WTC11 (cell line): ENCODE results near the gene CDC45. TPM values are rescaled to one million over a fixed set of nuclear protein-coding genes. Genes with fewer than 3 reads are reported as not detected.

Source experiments
- ATAC-seq: fragments of 200-7000 bp; cut with Tn5 transposase; 2 replicates; pipeline ENCODE4 v1.10.0; 2021; ENCODE audit warnings: mild to moderate bottlenecking, moderate library complexity
- CTCF ChIA-PET: fragments of 300-600 bp; sonication (Branson Sonifier 250); formaldehyde crosslinking; loops from one replicate; lab custom pipeline; 2021; ENCODE audit warnings: antibody characterized with exemption; lab: Charles Lee
- POLR2A ChIA-PET: fragments of 350-600 bp; sonication (Branson Sonifier 250); formaldehyde crosslinking; loops from one replicate; lab custom pipeline; 2021; ENCODE audit warnings: antibody characterized with exemption; lab: Charles Lee
- DNase-seq: peaks from one replicate; pipeline ENCODE4 v3.0.0; 2021; ENCODE audit warnings: low spot score
- H3K27ac Mint-ChIP-seq: 2 replicates; pipeline ENCODE4 v1.8.0; 2021; ENCODE audit warnings: mixed read lengths
- H3K27me3 Mint-ChIP-seq: 2 replicates; pipeline ENCODE4 v1.8.0; 2021; ENCODE audit warnings: low read depth, mild to moderate bottlenecking, moderate library complexity, mixed read lengths
- H3K36me3 Mint-ChIP-seq: 2 replicates; pipeline ENCODE4 v1.8.0; 2021; ENCODE audit warnings: mixed read lengths
- H3K4me1 Mint-ChIP-seq: 2 replicates; pipeline ENCODE4 v1.8.0; 2022; ENCODE audit warnings: mixed read lengths
- H3K4me3 Mint-ChIP-seq: 2 replicates; pipeline ENCODE4 v1.8.0; 2021; ENCODE audit warnings: mild to moderate bottlenecking, moderate library complexity, mixed read lengths
- H3K9me3 Mint-ChIP-seq: 2 replicates; pipeline ENCODE4 v1.8.0; 2021; ENCODE audit warnings: mixed read lengths
- CREB1 ChIP-seq: sonication (generic); formaldehyde crosslinking; IDR thresholded peaks from 2 replicates; pipeline ENCODE4 v1.8.0; 2023; ENCODE audit warnings: mild to moderate bottlenecking, missing genetic modification reagents
- ELF4 ChIP-seq: sonication (generic); formaldehyde crosslinking; IDR thresholded peaks from 2 replicates; pipeline ENCODE4 v1.8.1; 2022; ENCODE audit warnings: low read depth, mild to moderate bottlenecking, moderate library complexity, missing genetic modification reagents
- GRHL2 ChIP-seq: fragments of 250-450 bp; sonication (Bioruptor Pico); IDR thresholded peaks from 2 replicates; pipeline ENCODE4 v1.8.0; 2022; ENCODE audit warnings: mild to moderate bottlenecking, moderate library complexity; ENCODE audit not compliant: insufficient replicate concordance, severe bottlenecking
- GTF2I ChIP-seq: fragments of 250-450 bp; sonication (Bioruptor Pico); conservative IDR thresholded peaks from 2 replicates; pipeline ENCODE4 v1.4.0; 2021; ENCODE audit warnings: mild to moderate bottlenecking
- JAZF1 ChIP-seq: fragments of 250-450 bp; sonication (Bioruptor Pico); IDR thresholded peaks from 2 replicates; pipeline ENCODE4 v1.9.0; 2021; ENCODE audit warnings: moderate library complexity, mild to moderate bottlenecking, inconsistent platforms
- NFE2L1 ChIP-seq: sonication (generic); formaldehyde crosslinking; IDR thresholded peaks from 2 replicates; pipeline ENCODE4 v1.8.1; 2023; ENCODE audit warnings: missing genetic modification reagents
- NFYB ChIP-seq: sonication (generic); formaldehyde crosslinking; conservative IDR thresholded peaks from 2 replicates; pipeline ENCODE4 v1.8.0; 2022; ENCODE audit warnings: low read depth, missing genetic modification reagents
- NR1H2 ChIP-seq: sonication (generic); formaldehyde crosslinking; IDR thresholded peaks from 2 replicates; pipeline ENCODE4 v1.9.0; 2021; ENCODE audit warnings: mild to moderate bottlenecking, moderate library complexity, missing genetic modification reagents
- NR3C1 ChIP-seq: sonication (generic); formaldehyde crosslinking; conservative IDR thresholded peaks from 2 replicates; pipeline ENCODE4 v1.8.1; 2023; ENCODE audit warnings: low read depth, mild to moderate bottlenecking, missing genetic modification reagents
- RELA ChIP-seq: sonication (generic); formaldehyde crosslinking; IDR thresholded peaks from 2 replicates; pipeline ENCODE4 v1.8.1; 2022; ENCODE audit warnings: missing genetic modification reagents, mild to moderate bottlenecking, borderline replicate concordance
- SMAD4 ChIP-seq: sonication (generic); formaldehyde crosslinking; IDR thresholded peaks from 2 replicates; pipeline ENCODE4 v1.8.0; 2022; ENCODE audit warnings: mild to moderate bottlenecking, missing genetic modification reagents
- TCF7 ChIP-seq: sonication (generic); formaldehyde crosslinking; IDR thresholded peaks from 2 replicates; pipeline ENCODE4 v1.8.0; 2022; ENCODE audit warnings: mild to moderate bottlenecking, low read depth, missing genetic modification reagents, moderate library complexity
- TEAD4 ChIP-seq: sonication (generic); formaldehyde crosslinking; IDR thresholded peaks from 2 replicates; pipeline ENCODE4 v1.8.0; 2022; ENCODE audit warnings: mild to moderate bottlenecking, missing genetic modification reagents
- ZNF263 ChIP-seq: sonication (generic); formaldehyde crosslinking; IDR thresholded peaks from 2 replicates; pipeline ENCODE4 v1.8.1; 2022; ENCODE audit warnings: low read depth, mild to moderate bottlenecking, moderate library complexity, missing genetic modification reagents
- ZNF416 ChIP-seq: fragments of 250-450 bp; sonication (Bioruptor Pico); IDR thresholded peaks from 2 replicates; pipeline ENCODE4 v1.9.0; 2021; ENCODE audit warnings: mild to moderate bottlenecking, inconsistent platforms
- ZNF532 ChIP-seq: fragments of 250-450 bp; sonication (Bioruptor Pico); IDR thresholded peaks from 2 replicates; pipeline ENCODE4 v1.9.0; 2021; ENCODE audit warnings: mild to moderate bottlenecking, borderline replicate concordance
- total RNA-seq: library from RNA; stranded (reverse); gene quantifications from 3 replicates; pipeline ENCODE4 v1.2.3, GENCODE V29; 2021
- TF ChIP-seq, protein P1 (sequence below): fragments of 250-450 bp; sonication (Bioruptor Pico); IDR thresholded peaks from 2 replicates; pipeline ENCODE4 v2.1.2; 2022; ENCODE audit warnings: mild to moderate bottlenecking, moderate library complexity
- TF ChIP-seq, protein P2 (sequence below): sonication (generic); formaldehyde crosslinking; IDR thresholded peaks from 2 replicates; pipeline ENCODE4 v1.8.0; 2022; ENCODE audit warnings: missing genetic modification reagents

Gene CDC45
- total RNA-seq, 1 experiment from 2014 or later = 38.1 TPM

- no peak for ATAC-seq
- DNase-seq = no peak
- ChIA-PET CTCF (no interaction called here), POLR2A (no interaction called here)
- TF ChIP-seq GTF2I (CRISPR knock-in tag) = no peak
- TF ChIP-seq NFYB (CRISPR knock-in tag) = no peak
- no peak for TF ChIP-seq TCF7
- TF ChIP-seq ZNF263 (CRISPR knock-in tag) = no peak
- no peak for TF ChIP-seq NFE2L1 (CRISPR knock-in tag)
- TF ChIP-seq TEAD4 (CRISPR knock-in tag) = no peak
- no peak for TF ChIP-seq ELF4 (CRISPR knock-in tag)
- no peak for TF ChIP-seq ZNF416
- TF ChIP-seq NR3C1 (CRISPR knock-in tag) = no peak
- no peak for TF ChIP-seq JAZF1 (CRISPR knock-in tag)
- TF ChIP-seq CREB1 (CRISPR knock-in tag) = no peak
- TF ChIP-seq ZNF532 = no peak
- TF ChIP-seq SMAD4 (CRISPR knock-in tag) = no peak
- TF ChIP-seq RELA (CRISPR knock-in tag) = no peak
- TF ChIP-seq, protein P1, sequence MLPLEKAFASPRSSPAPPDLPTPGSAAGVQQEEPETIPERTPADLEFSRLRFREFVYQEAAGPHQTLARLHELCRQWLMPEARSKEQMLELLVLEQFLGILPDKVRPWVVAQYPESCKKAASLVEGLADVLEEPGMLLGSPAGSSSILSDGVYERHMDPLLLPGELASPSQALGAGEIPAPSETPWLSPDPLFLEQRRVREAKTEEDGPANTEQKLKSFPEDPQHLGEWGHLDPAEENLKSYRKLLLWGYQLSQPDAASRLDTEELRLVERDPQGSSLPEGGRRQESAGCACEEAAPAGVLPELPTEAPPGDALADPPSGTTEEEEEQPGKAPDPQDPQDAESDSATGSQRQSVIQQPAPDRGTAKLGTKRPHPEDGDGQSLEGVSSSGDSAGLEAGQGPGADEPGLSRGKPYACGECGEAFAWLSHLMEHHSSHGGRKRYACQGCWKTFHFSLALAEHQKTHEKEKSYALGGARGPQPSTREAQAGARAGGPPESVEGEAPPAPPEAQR = no peak
- TF ChIP-seq NR1H2 (CRISPR knock-in tag) = no peak
- no peak for TF ChIP-seq GRHL2 (CRISPR knock-in tag)
- TF ChIP-seq, protein P2, sequence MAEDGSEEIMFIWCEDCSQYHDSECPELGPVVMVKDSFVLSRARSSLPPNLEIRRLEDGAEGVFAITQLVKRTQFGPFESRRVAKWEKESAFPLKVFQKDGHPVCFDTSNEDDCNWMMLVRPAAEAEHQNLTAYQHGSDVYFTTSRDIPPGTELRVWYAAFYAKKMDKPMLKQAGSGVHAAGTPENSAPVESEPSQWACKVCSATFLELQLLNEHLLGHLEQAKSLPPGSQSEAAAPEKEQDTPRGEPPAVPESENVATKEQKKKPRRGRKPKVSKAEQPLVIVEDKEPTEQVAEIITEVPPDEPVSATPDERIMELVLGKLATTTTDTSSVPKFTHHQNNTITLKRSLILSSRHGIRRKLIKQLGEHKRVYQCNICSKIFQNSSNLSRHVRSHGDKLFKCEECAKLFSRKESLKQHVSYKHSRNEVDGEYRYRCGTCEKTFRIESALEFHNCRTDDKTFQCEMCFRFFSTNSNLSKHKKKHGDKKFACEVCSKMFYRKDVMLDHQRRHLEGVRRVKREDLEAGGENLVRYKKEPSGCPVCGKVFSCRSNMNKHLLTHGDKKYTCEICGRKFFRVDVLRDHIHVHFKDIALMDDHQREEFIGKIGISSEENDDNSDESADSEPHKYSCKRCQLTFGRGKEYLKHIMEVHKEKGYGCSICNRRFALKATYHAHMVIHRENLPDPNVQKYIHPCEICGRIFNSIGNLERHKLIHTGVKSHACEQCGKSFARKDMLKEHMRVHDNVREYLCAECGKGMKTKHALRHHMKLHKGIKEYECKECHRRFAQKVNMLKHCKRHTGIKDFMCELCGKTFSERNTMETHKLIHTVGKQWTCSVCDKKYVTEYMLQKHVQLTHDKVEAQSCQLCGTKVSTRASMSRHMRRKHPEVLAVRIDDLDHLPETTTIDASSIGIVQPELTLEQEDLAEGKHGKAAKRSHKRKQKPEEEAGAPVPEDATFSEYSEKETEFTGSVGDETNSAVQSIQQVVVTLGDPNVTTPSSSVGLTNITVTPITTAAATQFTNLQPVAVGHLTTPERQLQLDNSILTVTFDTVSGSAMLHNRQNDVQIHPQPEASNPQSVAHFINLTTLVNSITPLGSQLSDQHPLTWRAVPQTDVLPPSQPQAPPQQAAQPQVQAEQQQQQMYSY = no peak
- no peaks in the 10 kb centered on the region for H3K4me1 Mint-ChIP-seq
- H3K27ac Mint-ChIP-seq = no peak overlapping the region
- no peaks in the 10 kb centered on the region for H3K27me3 Mint-ChIP-seq
- H3K36me3 Mint-ChIP-seq = peaks cover 43% of the 10 kb centered on the region
- no peaks in the 10 kb centered on the region for H3K9me3 Mint-ChIP-seq
- H3K4me3 Mint-ChIP-seq = no peak overlapping the region
Observed at GRCh38 chr22:19492504-19493174, 12.9 kb downstream of the CDC45 start.
